SK-N-SH treated with all-trans-retinoic acid at 6 μM for 48 hours (cell line): Measurements from ENCODE around the gene RAPGEF1.
A peak's percentile ranks its signal among the peaks of the same experiment; 100 is the strongest.

ENCODE experiments used
- ATAC-seq: fragments of 200-7000 bp; cut with Tn5 transposase; 3 replicates; pipeline ENCODE4 v1.9.1; 2020; ENCODE audit warnings: mild to moderate bottlenecking, moderate library complexity
- ARNTL ChIP-seq: fragments of 450-650 bp; formaldehyde crosslinking; IDR thresholded peaks from 2 replicates; pipeline ENCODE4 v1.5.0; 2020; ENCODE audit warnings: low read depth, mild to moderate bottlenecking, moderate library complexity, borderline replicate concordance
- CSDC2 ChIP-seq: fragments of 250-450 bp; sonication (Bioruptor Pico); IDR thresholded peaks from 2 replicates; pipeline ENCODE4 v1.5.0; 2020; ENCODE audit warnings: mild to moderate bottlenecking, moderate library complexity
- ESRRG ChIP-seq: fragments of 250-450 bp; sonication (Bioruptor Pico); IDR thresholded peaks from 2 replicates; pipeline ENCODE4 v1.6.1; 2021; ENCODE audit warnings: mild to moderate bottlenecking
- GLIS3 ChIP-seq: fragments of 250-450 bp; sonication (Bioruptor Pico); IDR thresholded peaks from 2 replicates; pipeline ENCODE4 v1.5.0; 2020; ENCODE audit warnings: mild to moderate bottlenecking, moderate library complexity
- ISL1 ChIP-seq: fragments of 250-450 bp; sonication (Bioruptor Pico); IDR thresholded peaks from 2 replicates; pipeline ENCODE4 v2.1.2; 2022; ENCODE audit warnings: mild to moderate bottlenecking, moderate library complexity
- PPARA ChIP-seq: fragments of 250-450 bp; sonication (Bioruptor Pico); IDR thresholded peaks from 2 replicates; pipeline ENCODE4 v1.5.0; 2020; ENCODE audit warnings: mild to moderate bottlenecking, borderline replicate concordance
- RARB ChIP-seq: fragments of 250-450 bp; sonication (Bioruptor Pico); IDR thresholded peaks from 2 replicates; pipeline ENCODE4 v1.8.0; 2021; ENCODE audit warnings: mild to moderate bottlenecking, moderate library complexity
- SNAI2 ChIP-seq: fragments of 250-450 bp; sonication (Bioruptor Pico); IDR thresholded peaks from 2 replicates; pipeline ENCODE4 v1.5.0; 2020; ENCODE audit warnings: mild to moderate bottlenecking, moderate library complexity
- TCF4 ChIP-seq: fragments of 250-450 bp; sonication (Bioruptor Pico); IDR thresholded peaks from 2 replicates; pipeline ENCODE4 v1.8.0; 2021; ENCODE audit warnings: mild to moderate bottlenecking, moderate library complexity, borderline replicate concordance
- TOX ChIP-seq: fragments of 250-450 bp; sonication (Bioruptor Pico); IDR thresholded peaks from 2 replicates; pipeline ENCODE4 v1.8.0; 2021; ENCODE audit warnings: mild to moderate bottlenecking, moderate library complexity, borderline replicate concordance
- ZC3H10 ChIP-seq: fragments of 250-450 bp; sonication (Bioruptor Pico); IDR thresholded peaks from 2 replicates; pipeline ENCODE4 v1.5.1; 2021; ENCODE audit warnings: mild to moderate bottlenecking, moderate library complexity
- ZFP3 ChIP-seq: fragments of 250-450 bp; sonication (Bioruptor Pico); IDR thresholded peaks from 2 replicates; pipeline ENCODE4 v1.5.0; 2020; ENCODE audit warnings: mild to moderate bottlenecking, moderate library complexity
- ZNF565 ChIP-seq: fragments of 450-650 bp; formaldehyde crosslinking; conservative IDR thresholded peaks from 2 replicates; pipeline ENCODE4 v1.5.0; 2020; ENCODE audit warnings: low read depth, mild to moderate bottlenecking, moderate library complexity
- ZNF70 ChIP-seq: fragments of 450-650 bp; formaldehyde crosslinking; IDR thresholded peaks from 2 replicates; pipeline ENCODE4 v1.5.0; 2020; ENCODE audit warnings: mild to moderate bottlenecking, moderate library complexity
- ZNF8 ChIP-seq: fragments of 450-650 bp; formaldehyde crosslinking; IDR thresholded peaks from 2 replicates; pipeline ENCODE4 v1.5.0; 2020; ENCODE audit warnings: mild to moderate bottlenecking, moderate library complexity
- TF ChIP-seq, protein P1 (sequence below): fragments of 250-450 bp; sonication (Bioruptor Pico); IDR thresholded peaks from 2 replicates; pipeline ENCODE4 v1.8.0; 2020; ENCODE audit warnings: mild to moderate bottlenecking, moderate library complexity, borderline replicate concordance
- TF ChIP-seq, protein P2 (sequence below): fragments of 250-450 bp; sonication (Bioruptor Pico); IDR thresholded peaks from 2 replicates; pipeline ENCODE4 v1.5.1; 2020; ENCODE audit warnings: low read depth, mild to moderate bottlenecking, moderate library complexity
- TF ChIP-seq, protein P3 (sequence below): fragments of 250-450 bp; sonication (Bioruptor Pico); IDR thresholded peaks from 2 replicates; pipeline ENCODE4 v1.8.0; 2021; ENCODE audit warnings: low read depth, mild to moderate bottlenecking, moderate library complexity, borderline replicate concordance
- TF ChIP-seq, protein P4 (sequence below): fragments of 250-450 bp; sonication (Bioruptor Pico); IDR thresholded peaks from 2 replicates; pipeline ENCODE4 v1.5.1; 2021; ENCODE audit warnings: mild to moderate bottlenecking, moderate library complexity

Gene RAPGEF1

GRCh38 chr9:131545003-131545785 is 194.7 kb downstream of the RAPGEF1 start, which contains the start of gene PRRT1B:
TSS of gene PRRT1B (plus strand) at chr9:131545523. CDS start at chr9:131545616, 93 bp downstream.
- TF ChIP-seq, protein P1, sequence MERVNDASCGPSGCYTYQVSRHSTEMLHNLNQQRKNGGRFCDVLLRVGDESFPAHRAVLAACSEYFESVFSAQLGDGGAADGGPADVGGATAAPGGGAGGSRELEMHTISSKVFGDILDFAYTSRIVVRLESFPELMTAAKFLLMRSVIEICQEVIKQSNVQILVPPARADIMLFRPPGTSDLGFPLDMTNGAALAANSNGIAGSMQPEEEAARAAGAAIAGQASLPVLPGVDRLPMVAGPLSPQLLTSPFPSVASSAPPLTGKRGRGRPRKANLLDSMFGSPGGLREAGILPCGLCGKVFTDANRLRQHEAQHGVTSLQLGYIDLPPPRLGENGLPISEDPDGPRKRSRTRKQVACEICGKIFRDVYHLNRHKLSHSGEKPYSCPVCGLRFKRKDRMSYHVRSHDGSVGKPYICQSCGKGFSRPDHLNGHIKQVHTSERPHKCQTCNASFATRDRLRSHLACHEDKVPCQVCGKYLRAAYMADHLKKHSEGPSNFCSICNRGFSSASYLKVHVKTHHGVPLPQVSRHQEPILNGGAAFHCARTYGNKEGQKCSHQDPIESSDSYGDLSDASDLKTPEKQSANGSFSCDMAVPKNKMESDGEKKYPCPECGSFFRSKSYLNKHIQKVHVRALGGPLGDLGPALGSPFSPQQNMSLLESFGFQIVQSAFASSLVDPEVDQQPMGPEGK (CRISPR knock-in tag), result no peak
- TF ChIP-seq ZNF8 (CRISPR knock-in tag) (no peak), ZNF565 (no peak), ARNTL (CRISPR knock-in tag) (no peak)
- ATAC-seq, result peak; percentile 36

- TF ChIP-seq SNAI2 (CRISPR knock-in tag) (no peak), ZFP3 (CRISPR knock-in tag) (no peak), ZNF70 (CRISPR knock-in tag) (no peak), TCF4 (CRISPR knock-in tag) (no peak), ESRRG (CRISPR knock-in tag) (no peak), TOX (CRISPR knock-in tag) (no peak), GLIS3 (CRISPR knock-in tag) (no peak), PPARA (CRISPR knock-in tag) (no peak), ZC3H10 (CRISPR knock-in tag) (no peak), ARNTL (CRISPR knock-in tag) (no peak), CSDC2 (no peak)
- TF ChIP-seq, protein P2, sequence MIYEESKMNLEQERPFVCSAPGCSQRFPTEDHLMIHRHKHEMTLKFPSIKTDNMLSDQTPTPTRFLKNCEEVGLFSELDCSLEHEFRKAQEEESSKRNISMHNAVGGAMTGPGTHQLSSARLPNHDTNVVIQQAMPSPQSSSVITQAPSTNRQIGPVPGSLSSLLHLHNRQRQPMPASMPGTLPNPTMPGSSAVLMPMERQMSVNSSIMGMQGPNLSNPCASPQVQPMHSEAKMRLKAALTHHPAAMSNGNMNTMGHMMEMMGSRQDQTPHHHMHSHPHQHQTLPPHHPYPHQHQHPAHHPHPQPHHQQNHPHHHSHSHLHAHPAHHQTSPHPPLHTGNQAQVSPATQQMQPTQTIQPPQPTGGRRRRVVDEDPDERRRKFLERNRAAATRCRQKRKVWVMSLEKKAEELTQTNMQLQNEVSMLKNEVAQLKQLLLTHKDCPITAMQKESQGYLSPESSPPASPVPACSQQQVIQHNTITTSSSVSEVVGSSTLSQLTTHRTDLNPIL (CRISPR knock-in tag), result no peak
- TF ChIP-seq, protein P3, sequence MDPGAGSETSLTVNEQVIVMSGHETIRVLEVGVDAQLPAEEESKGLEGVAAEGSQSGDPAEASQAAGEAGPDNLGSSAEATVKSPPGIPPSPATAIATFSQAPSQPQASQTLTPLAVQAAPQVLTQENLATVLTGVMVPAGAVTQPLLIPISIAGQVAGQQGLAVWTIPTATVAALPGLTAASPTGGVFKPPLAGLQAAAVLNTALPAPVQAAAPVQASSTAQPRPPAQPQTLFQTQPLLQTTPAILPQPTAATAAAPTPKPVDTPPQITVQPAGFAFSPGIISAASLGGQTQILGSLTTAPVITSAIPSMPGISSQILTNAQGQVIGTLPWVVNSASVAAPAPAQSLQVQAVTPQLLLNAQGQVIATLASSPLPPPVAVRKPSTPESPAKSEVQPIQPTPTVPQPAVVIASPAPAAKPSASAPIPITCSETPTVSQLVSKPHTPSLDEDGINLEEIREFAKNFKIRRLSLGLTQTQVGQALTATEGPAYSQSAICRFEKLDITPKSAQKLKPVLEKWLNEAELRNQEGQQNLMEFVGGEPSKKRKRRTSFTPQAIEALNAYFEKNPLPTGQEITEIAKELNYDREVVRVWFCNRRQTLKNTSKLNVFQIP (CRISPR knock-in tag), result no peak
- TF ChIP-seq, protein P4, sequence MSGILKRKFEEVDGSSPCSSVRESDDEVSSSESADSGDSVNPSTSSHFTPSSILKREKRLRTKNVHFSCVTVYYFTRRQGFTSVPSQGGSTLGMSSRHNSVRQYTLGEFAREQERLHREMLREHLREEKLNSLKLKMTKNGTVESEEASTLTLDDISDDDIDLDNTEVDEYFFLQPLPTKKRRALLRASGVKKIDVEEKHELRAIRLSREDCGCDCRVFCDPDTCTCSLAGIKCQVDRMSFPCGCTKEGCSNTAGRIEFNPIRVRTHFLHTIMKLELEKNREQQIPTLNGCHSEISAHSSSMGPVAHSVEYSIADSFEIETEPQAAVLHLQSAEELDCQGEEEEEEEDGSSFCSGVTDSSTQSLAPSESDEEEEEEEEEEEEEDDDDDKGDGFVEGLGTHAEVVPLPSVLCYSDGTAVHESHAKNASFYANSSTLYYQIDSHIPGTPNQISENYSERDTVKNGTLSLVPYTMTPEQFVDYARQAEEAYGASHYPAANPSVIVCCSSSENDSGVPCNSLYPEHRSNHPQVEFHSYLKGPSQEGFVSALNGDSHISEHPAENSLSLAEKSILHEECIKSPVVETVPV (CRISPR knock-in tag), result no peak
- no peak for ATAC-seq
Observed at GRCh38 chr9:131543141-131543540, 196.7 kb downstream of the RAPGEF1 start.

DNA sequence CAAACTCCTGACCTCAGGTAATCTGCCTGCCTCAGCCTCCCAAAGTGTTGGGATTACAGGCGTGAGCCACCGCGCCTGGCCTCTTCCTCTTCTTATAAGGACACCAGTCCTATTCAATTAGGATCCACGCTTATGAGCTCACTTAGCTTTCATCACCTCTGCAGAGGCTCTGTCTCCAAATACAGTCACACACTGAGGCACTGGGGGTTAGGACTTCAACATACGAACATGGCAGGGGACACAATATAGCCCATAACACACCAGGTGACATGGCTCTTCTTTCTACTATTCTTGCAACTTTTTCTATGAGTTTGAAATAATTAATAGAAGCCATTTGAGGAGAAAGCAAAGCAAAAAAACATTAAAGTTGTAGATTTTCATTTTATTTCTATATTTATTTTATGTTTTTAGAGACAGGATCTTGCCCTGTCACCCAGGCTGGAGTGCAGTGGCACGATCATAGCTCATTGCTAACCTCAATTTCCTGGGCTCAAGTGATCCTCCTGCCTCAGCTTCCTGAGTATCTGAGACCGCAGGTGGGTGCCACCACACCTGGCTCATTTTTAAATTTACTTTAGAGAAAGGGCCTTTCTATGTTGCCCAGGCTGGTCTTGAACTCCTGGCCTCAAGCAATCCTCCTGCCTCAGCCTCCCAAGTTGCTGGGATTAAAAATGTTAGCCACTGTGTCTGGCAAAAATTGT is 200.5 kb downstream of the RAPGEF1 start:
- ATAC-seq, result no peak
- TF ChIP-seq RARB (no peak), ISL1 (CRISPR knock-in tag) (no peak), ESRRG (CRISPR knock-in tag) (no peak), TCF4 (CRISPR knock-in tag) (no peak), CSDC2 (no peak), ZNF8 (CRISPR knock-in tag) (no peak)
- TF ChIP-seq, protein P3 (CRISPR knock-in tag), result no peak
- TF ChIP-seq, protein P2 (CRISPR knock-in tag), result no peak
- TF ChIP-seq, protein P1 (CRISPR knock-in tag), result no peak
